K562 (cell line): ENCODE data around the gene UBE2G2. TPM values are rescaled to one million over a fixed set of nuclear protein-coding genes. Genes with fewer than 3 reads are reported as not detected.

Experiments
- BRD4 ChIP-seq: fragments of 200-600 bp; sonication (generic); IDR thresholded peaks from 2 replicates; pipeline ENCODE4 v1.6.1; 2017; ENCODE audit warnings: inconsistent platforms
- C11orf30 ChIP-seq: fragments of 450-650 bp; IDR thresholded peaks from 2 replicates; pipeline ENCODE4 v1.6.1; 2016; ENCODE audit warnings: low read depth, mild to moderate bottlenecking
- SMC3 ChIP-seq: conservative IDR thresholded peaks from 2 replicates; pipeline ENCODE4 v1.6.1; 2011; ENCODE audit warnings: low read depth, low read length, improper control_type of control experiment; ENCODE audit not compliant: insufficient read depth
- TBL1XR1 ChIP-seq, 2 experiments: IDR thresholded peaks; 2 replicates each; pipeline ENCODE4 v1.6.1; 2012; ENCODE audit warnings: improper control_type of control experiment in 2 of 2, low read length in 2 of 2, mild to moderate bottlenecking in 1 of 2
- ZBTB8A ChIP-seq: fragments of 450-650 bp; IDR thresholded peaks from 2 replicates; pipeline ENCODE4 v1.6.1; 2018; ENCODE audit warnings: mild to moderate bottlenecking, moderate library complexity; ENCODE audit not compliant: partially characterized antibody
- polyA plus RNA-seq, 8 experiments: library from polyadenylated mRNA; depleted of rRNA in 4 of 8; stranded (reverse) in 5 of 8; unstranded in 3 of 8; fragments of >200 nt; fragmentation: Nextera tagmentation in 2 of 8; fragmentation: Illumina TruSeq in 1 of 8; extraction: Ambion mirVana in 2 of 8; extraction: Trizol in 1 of 8; gene quantifications; 2 replicates each; pipeline versions ENCODE4 v1.2.1 to v1.2.3, GENCODE V29; 2011 to 2014; ENCODE audit warnings: inconsistent platforms in 1 of 8, missing spikeins in 1 of 8
- total RNA-seq, 7 experiments: library from RNA; depleted of rRNA in 6 of 7; stranded (reverse); fragments of >200 nt in 6 of 7; fragmentation: Illumina TruSeq in 2 of 7; extraction: Trizol in 2 of 7; gene quantifications; 2 replicates each; pipeline versions ENCODE4 v1.2.1 to v1.2.3, GENCODE V29; 2011 to 2021; ENCODE audit warnings: low replicate concordance in 1 of 7
- TF ChIP-seq, protein P1 (sequence below): fragments of 250-450 bp; sonication (Bioruptor Pico); IDR thresholded peaks from 2 replicates; pipeline ENCODE4 v1.5.0; 2021; ENCODE audit warnings: mild to moderate bottlenecking, borderline replicate concordance
- TF ChIP-seq, protein P2 (sequence below): sonication (generic); formaldehyde crosslinking; IDR thresholded peaks from 2 replicates; pipeline ENCODE4 v1.8.0; 2023; ENCODE audit warnings: missing genetic modification reagents, mild to moderate bottlenecking, borderline replicate concordance

The UBE2G2 gene
- total and polyA plus RNA-seq, 9 of the 15 experiments (the other 6 are each of a cell fraction or from before 2014, with no cell fraction given): 47.5 to 225 (median 140) TPM

- TF ChIP-seq, protein P1, sequence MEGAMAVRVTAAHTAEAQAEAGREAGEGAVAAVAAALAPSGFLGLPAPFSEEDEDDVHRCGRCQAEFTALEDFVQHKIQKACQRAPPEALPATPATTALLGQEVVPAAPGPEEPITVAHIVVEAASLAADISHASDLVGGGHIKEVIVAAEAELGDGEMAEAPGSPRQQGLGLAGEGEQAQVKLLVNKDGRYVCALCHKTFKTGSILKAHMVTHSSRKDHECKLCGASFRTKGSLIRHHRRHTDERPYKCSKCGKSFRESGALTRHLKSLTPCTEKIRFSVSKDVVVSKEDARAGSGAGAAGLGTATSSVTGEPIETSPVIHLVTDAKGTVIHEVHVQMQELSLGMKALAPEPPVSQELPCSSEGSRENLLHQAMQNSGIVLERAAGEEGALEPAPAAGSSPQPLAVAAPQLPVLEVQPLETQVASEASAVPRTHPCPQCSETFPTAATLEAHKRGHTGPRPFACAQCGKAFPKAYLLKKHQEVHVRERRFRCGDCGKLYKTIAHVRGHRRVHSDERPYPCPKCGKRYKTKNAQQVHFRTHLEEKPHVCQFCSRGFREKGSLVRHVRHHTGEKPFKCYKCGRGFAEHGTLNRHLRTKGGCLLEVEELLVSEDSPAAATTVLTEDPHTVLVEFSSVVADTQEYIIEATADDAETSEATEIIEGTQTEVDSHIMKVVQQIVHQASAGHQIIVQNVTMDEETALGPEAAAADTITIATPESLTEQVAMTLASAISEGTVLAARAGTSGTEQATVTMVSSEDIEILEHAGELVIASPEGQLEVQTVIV (CRISPR knock-in tag): no peak
- TF ChIP-seq BRD4: no peak
- TF ChIP-seq SMC3: no peak
- no peak for TF ChIP-seq TBL1XR1 (IDR thresholded peaks at IDR 0.05; ENCODE audit: low read length in 2 of 2)
- TF ChIP-seq ZBTB8A: no peak
- no peak for TF ChIP-seq C11orf30
- TF ChIP-seq, protein P2, sequence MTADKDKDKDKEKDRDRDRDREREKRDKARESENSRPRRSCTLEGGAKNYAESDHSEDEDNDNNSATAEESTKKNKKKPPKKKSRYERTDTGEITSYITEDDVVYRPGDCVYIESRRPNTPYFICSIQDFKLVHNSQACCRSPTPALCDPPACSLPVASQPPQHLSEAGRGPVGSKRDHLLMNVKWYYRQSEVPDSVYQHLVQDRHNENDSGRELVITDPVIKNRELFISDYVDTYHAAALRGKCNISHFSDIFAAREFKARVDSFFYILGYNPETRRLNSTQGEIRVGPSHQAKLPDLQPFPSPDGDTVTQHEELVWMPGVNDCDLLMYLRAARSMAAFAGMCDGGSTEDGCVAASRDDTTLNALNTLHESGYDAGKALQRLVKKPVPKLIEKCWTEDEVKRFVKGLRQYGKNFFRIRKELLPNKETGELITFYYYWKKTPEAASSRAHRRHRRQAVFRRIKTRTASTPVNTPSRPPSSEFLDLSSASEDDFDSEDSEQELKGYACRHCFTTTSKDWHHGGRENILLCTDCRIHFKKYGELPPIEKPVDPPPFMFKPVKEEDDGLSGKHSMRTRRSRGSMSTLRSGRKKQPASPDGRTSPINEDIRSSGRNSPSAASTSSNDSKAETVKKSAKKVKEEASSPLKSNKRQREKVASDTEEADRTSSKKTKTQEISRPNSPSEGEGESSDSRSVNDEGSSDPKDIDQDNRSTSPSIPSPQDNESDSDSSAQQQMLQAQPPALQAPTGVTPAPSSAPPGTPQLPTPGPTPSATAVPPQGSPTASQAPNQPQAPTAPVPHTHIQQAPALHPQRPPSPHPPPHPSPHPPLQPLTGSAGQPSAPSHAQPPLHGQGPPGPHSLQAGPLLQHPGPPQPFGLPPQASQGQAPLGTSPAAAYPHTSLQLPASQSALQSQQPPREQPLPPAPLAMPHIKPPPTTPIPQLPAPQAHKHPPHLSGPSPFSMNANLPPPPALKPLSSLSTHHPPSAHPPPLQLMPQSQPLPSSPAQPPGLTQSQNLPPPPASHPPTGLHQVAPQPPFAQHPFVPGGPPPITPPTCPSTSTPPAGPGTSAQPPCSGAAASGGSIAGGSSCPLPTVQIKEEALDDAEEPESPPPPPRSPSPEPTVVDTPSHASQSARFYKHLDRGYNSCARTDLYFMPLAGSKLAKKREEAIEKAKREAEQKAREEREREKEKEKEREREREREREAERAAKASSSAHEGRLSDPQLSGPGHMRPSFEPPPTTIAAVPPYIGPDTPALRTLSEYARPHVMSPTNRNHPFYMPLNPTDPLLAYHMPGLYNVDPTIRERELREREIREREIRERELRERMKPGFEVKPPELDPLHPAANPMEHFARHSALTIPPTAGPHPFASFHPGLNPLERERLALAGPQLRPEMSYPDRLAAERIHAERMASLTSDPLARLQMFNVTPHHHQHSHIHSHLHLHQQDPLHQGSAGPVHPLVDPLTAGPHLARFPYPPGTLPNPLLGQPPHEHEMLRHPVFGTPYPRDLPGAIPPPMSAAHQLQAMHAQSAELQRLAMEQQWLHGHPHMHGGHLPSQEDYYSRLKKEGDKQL (CRISPR knock-in tag): no peak
Measured at GRCh38 chr21:44778983-44779382, 22.6 kb downstream of the UBE2G2 start (continued).
